ENCODE results near the gene INPP4A.

The INPP4A gene

GRCh38 chr2:98460573-98461497, 16.2 kb downstream of the INPP4A start:
- DNase-seq (ENCODE audit: low read depth), result no peak

DNA sequence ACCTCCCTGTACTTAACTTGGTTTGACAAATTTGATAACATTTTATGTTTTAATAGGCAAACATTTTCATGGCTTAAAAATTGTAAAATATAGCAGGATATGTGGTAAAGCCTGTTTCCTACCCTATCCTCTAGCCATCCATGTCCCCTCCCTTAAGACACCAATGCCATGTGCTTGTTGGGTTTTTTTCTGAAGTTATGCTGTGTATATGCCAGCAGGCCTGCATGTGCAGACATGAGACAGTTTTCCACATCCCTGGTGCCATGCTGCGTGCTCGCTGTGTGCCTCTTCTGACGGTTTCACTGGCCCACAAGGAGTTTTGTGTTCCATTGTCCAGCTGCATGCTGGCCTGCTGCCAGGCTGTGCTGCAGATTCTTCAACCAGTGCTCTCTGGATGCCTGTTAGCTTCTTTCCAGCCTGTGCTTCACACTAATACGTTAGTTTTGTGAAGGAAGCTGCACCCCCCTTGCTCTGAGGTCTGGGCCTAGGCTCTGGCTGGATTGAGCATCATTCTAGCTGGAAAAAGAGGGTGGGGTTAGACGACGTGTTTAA, 16.9 kb downstream of the INPP4A start:
- DNase-seq (ENCODE audit: low read depth), result no peak

- no peak for DNase-seq (ENCODE audit: low read depth)
Observed at GRCh38 chr2:98463081-98463481, 18.4 kb downstream of the INPP4A start.

DNA sequence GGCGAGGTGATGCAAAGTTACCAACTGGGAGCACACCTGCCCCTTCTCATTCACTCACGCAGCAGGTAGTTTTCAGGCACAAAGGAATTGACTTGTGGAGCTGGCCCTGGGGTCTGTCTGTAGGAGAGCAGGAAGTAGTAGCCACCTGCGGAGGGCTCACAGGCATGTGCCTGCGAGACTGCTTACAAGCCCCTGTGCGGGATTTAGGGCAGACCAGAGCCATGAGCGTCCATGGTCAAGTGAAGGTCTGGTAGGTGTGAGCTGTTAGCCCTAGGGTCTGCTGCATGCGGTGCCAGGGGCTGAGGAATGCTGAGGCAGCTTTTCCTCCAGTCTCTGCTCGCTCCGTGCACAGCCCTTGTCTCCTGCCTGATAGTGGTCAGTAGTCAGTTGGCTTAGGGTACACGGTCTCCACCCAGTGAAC, 18.9 kb downstream of the INPP4A start:
- DNase-seq (ENCODE audit: low read depth), result no peak

GRCh38 chr2:98463988-98464771, 19.5 kb downstream of the INPP4A start:
- DNase-seq (ENCODE audit: low read depth), result no peak

DNA sequence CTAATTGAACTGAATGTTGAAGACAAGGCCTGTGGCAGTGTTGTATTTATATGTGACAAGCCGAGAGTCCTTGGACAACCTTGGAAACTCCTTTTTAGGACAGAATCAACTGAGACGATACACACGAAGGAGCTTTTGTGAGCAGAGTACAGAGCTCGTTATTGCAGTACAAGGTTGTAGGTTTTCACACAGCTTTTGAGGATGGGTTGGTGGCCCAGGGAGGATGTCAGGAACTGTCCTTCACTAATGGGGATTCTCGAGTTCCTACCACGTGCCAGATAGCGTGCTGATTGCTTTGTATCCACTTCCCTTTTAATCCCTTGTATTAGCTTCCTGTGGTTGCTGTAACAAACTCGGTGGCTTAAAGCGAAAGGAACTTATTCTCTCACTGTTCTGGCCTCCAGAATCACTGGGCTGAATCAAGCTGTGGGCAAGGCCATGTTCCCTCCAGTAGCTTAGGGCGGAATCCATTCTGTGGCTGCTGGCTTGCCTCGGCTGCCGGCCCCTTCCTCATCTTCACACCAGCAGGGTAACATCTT, 20.2 kb downstream of the INPP4A start:
- DNase-seq (ENCODE audit: low read depth), result peak; percentile 68

GRCh38 chr2:98465456-98466226, 21.0 kb downstream of the INPP4A start:
- peak; percentile 76 for DNase-seq (ENCODE audit: low read depth)

- no peak for DNase-seq (ENCODE audit: low read depth)
Observed at GRCh38 chr2:98467082-98467536, 22.5 kb downstream of the INPP4A start.

- DNase-seq (ENCODE audit: low read depth), result no peak
Observed at GRCh38 chr2:98467652-98468051, 23.0 kb downstream of the INPP4A start.

GRCh38 chr2:98468621-98469236, 24.1 kb downstream of the INPP4A start:
- DNase-seq (ENCODE audit: low read depth), result no peak

DNA sequence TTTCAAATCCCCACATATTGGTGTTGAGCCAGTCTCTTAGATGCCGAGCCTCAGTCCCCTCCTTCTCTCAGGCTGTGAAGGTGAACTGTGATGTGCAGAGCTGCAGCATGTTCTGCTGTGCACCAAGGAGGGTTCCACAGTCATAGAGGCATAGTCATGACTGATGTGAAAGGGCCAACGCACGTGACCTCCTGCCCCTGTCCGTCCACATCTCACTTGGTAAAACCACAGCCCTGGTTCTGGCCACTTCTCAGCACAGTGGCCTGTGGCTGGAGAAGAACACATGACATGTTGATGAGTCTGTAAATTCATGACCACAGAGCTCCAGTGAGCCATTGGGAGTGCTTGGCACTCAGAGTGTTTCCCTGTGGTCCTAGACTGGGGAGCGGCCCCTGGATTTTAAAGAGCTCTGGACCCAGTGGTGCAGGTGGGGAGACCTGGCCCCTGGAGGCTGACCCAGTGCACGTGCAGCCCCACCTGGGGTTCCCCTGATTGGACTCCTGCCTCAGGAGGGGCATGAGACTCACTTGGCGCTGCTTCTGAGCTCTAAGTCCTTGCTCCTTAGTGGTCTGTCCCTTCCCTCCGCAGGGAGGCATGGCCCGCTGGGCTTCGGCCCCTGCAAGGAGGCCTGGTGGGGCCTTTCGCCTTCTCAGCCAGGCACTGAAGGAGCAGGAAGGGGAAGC, 25.3 kb downstream of the INPP4A start:
- no peak for DNase-seq (ENCODE audit: low read depth)

- no peak for DNase-seq (ENCODE audit: low read depth)
Observed at GRCh38 chr2:98470851-98471255, 26.2 kb downstream of the INPP4A start.

DNA sequence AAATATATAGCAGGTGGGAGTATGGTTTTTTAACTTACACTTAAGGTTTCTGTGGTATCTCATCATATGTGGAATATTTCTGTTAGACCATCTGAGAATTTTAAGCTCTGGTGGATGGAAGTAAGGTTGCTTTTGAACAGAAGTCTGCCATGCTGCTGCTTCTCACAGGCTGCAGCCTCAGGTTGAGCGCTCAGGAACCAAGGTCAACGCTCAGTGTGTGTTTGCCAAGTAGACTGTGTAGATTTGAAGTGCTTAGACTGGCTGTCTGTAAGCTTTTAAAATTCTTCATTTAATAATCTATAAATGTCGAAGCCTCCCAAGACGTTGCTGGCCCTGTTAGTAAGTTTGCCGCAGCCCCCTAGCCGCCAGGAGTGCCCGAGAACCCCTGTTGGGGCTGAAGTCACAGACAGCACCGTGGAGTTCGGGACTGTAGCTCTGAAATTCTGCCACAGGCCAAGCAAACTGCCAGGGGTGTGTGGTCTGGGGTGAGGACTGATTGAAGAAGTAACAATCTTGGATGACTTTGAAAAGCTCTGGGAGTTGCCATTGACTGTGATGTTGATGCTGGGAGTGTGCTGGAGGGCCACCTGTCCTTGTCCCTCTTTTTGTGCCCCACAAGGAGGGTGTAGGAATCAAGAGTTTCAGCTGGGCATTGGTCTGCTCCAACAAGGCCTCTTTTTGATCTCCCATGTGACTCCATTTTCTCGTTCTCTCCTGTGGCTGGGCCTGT, 26.9 kb downstream of the INPP4A start:
- no peak for DNase-seq (ENCODE audit: low read depth)

DNA sequence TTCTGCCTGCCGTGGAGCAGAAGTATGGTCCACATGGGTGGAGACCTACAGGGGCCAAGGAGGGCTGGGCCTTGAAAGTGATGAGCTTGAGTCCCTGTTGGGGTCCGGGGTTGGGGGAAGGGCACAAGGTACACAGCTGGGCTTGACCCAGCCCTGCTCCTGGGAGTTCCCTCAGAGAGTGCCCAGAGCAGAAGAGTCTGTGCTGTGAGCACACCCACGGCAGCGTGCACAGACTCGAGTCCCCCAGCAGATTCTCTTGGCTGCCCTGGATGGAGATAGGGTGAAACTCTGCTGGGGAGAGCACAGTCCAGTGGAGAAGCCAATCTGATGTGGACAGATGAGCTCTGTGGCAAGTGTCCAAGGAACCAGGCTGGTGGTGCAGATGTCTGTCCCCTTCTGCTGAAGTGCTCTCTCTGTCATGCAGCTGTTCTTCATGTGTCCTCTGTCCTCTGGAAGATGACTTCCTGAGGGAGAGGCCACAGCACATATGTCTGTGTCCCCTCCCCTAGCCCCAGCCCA, 27.5 kb downstream of the INPP4A start:
- DNase-seq (ENCODE audit: low read depth), result no peak

DNA sequence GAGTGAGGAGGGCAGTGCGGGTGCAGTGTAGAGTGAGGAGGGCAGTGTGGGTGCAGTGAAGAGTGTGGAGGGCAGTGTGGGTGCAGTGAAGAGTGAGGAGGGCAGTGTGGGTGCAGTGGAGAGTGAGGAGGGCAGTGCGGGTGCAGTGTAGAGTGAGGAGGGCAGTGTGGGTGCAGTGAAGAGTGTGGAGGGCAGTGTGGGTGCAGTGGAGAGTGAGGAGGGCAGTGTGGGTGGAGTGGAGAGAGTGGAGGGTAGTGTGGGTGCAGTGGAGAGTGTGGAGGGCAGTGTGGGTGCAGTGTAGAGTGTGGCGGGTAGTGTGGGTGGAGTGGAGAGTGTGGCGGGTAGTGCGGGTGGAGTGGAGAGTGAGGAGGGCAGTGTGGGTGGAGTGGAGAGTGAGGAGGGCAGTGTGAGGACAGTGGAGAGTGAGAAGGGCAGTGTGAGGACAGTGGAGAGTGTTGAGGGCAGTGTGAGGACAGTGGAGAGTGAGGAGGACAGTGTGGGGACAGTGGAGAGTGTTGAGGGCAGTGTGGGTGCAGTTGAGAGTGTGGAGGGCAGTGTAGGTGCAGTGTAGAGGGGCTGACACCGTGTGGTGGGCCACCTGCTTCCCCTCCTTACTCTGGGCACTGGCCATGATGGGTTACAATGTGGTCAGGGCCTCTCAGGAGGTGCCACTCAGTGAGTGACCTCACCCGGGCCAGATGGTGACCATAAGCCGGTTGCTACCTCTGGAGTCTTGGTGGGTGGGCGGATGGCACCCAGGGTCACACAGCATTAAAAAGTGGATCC, 28.5 kb downstream of the INPP4A start:
- no peak for DNase-seq (ENCODE audit: low read depth)

DNA sequence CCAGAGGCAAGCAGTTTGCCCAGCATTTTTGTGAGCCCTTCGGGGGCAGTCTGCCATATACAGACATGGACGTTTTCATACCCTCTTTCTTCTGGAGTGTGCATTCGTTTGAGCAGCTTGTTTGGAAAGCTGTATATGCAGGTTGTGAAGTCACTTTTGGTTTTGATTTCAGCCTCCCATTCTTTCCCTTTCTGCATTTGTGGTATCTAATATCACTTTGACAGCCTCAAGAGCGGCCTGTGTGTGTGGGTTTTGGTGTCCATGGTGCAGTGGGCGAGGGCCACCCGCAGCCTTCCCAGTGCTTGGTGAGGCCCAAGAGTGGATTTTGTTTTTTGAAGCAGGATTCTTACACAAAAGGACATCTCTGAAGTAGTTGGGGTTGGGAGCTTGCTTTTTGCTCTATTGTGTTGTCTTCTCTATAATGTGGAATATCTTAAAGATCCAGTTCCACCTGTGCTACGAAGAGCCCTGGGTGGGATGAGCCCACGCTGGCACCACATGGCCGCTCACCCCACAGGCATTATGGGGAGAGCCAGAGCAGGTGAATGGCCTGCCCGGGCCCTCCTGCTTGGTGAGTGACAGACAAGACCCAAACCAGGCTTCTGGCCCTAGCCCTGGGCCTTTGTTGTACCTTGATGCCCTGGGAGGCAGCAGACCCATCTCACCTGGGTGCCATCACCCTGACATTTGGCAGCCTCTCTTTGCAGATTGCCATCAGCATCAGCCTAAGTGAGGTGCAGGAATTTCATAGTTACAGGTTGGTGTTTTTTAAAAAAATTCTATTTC, 29.5 kb downstream of the INPP4A start:
- DNase-seq (ENCODE audit: low read depth), result no peak

DNA sequence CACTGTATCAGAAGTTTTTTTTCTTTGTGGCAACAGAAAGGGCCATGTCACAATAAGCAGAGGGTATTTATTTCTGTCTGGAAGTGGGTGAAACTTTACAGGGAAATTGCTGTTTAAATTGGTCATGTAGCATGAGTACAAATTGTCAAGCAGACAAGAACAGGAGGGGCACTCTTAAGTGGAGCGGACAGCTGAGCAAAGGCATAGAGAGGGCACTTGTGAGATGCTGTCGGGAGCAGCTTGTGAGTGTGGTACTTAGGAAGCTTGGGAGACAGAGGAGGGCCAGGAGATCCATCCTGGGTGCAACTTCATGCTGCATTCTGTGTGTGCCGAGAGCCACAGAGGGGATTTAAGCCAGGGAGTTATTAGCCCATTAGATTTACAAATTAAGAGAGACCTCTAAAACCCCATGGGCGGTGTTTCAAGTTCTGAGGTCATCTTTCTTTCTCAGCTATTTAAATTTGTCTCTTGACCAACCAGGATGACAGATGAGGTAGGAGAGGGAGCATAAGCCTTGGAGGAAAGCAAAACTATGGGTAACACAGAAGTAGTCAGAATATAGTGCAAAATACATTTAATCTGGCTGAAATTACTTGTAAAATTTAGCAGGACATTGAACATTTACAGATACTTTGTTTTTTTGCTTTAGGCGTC, 30.4 kb downstream of the INPP4A start:
- DNase-seq (ENCODE audit: low read depth), result no peak

All from CMK (cell line).